ENCODE measurements around the gene VSTM5.

DNA sequence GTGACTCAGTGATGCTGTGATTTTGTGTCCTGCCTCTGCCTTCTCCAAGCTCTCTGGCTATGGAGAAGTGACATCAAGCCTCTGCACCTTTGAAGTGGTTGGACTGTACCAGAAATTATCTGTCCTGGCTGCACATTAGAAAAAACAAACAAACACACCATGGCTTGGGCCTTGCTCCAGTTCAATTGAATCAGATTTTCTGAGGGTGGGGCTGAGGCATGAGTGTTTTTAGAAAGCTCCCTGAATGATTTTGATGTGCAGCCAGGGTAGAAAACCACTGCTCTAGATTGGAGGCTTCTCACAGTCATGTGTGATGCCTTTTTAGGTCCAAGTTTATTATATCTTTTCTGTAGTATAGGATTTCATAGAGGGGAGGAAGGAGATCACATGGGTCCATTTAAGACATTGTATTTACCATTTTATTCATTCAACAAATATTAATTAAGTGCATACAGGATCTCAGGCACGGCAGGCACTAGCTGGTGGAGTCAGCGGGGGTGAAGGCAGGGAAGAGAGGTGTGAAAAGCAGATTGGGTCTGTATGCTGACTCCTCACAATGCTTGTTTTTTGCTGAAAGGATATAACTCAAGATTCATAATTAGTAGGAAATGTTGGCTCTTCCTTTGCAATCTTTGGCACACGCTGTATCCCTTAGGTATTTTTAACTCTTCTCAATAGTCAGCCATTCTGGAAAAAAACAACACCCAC, 7.1 kb upstream of the VSTM5 start:
- TF ChIP-seq, protein P1, sequence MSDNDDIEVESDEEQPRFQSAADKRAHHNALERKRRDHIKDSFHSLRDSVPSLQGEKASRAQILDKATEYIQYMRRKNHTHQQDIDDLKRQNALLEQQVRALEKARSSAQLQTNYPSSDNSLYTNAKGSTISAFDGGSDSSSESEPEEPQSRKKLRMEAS (IDR thresholded peaks at IDR 0.05): no peak
- TF ChIP-seq RAD21 (IDR thresholded peaks at IDR 0.05; ENCODE audit: low read depth): no peak
- TF ChIP-seq, protein P2, sequence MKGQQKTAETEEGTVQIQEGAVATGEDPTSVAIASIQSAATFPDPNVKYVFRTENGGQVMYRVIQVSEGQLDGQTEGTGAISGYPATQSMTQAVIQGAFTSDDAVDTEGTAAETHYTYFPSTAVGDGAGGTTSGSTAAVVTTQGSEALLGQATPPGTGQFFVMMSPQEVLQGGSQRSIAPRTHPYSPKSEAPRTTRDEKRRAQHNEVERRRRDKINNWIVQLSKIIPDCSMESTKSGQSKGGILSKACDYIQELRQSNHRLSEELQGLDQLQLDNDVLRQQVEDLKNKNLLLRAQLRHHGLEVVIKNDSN (IDR thresholded peaks at IDR 0.05): no peak
- no peak for TF ChIP-seq CEBPB (IDR thresholded peaks at IDR 0.05)
- TF ChIP-seq, protein P3, sequence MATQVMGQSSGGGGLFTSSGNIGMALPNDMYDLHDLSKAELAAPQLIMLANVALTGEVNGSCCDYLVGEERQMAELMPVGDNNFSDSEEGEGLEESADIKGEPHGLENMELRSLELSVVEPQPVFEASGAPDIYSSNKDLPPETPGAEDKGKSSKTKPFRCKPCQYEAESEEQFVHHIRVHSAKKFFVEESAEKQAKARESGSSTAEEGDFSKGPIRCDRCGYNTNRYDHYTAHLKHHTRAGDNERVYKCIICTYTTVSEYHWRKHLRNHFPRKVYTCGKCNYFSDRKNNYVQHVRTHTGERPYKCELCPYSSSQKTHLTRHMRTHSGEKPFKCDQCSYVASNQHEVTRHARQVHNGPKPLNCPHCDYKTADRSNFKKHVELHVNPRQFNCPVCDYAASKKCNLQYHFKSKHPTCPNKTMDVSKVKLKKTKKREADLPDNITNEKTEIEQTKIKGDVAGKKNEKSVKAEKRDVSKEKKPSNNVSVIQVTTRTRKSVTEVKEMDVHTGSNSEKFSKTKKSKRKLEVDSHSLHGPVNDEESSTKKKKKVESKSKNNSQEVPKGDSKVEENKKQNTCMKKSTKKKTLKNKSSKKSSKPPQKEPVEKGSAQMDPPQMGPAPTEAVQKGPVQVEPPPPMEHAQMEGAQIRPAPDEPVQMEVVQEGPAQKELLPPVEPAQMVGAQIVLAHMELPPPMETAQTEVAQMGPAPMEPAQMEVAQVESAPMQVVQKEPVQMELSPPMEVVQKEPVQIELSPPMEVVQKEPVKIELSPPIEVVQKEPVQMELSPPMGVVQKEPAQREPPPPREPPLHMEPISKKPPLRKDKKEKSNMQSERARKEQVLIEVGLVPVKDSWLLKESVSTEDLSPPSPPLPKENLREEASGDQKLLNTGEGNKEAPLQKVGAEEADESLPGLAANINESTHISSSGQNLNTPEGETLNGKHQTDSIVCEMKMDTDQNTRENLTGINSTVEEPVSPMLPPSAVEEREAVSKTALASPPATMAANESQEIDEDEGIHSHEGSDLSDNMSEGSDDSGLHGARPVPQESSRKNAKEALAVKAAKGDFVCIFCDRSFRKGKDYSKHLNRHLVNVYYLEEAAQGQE (IDR thresholded peaks at IDR 0.05; ENCODE audit: low read depth): no peak

Measured in Ishikawa (cell line).